GM06990 (cell line): ENCODE measurements around the gene DCAF7.

Experiments used
- DNase-seq: peaks from one replicate; pipeline ENCODE4 v3.0.0-alpha.2; 2011; ENCODE audit not compliant: insufficient read length; ENCODE audit errors: extremely low read depth
- H3K27me3 ChIP-seq: replicated peaks from 2 replicates; pipeline ENCODE4 v1.6.0; 2011; ENCODE audit warnings: low read length; ENCODE audit not compliant: control insufficient read depth, insufficient read depth
- H3K36me3 ChIP-seq: 2 replicates; pipeline ENCODE4 v1.5.1; 2011; ENCODE audit warnings: low read length; ENCODE audit not compliant: control insufficient read depth, insufficient read depth
- H3K4me3 ChIP-seq: replicated peaks from 2 replicates; pipeline ENCODE4 v1.5.1; 2011; ENCODE audit warnings: low read depth, mild to moderate bottlenecking, control low read depth, low read length
- CTCF ChIP-seq: IDR thresholded peaks from 2 replicates; pipeline ENCODE4 v1.5.1; 2011; ENCODE audit warnings: low read length, control low read depth, mild to moderate bottlenecking, inconsistent platforms; ENCODE audit not compliant: insufficient read depth, poor library complexity, severe bottlenecking

The DCAF7 gene

GRCh38 chr17:63564562-63564961, 14.3 kb downstream of the DCAF7 start:
- peaks cover 4% of the 10 kb centered on the region; the same call in 1 of the 2 replicates for H3K36me3 ChIP-seq
- no peaks in the 10 kb centered on the region for H3K27me3 ChIP-seq
- DNase-seq = no peak
- H3K4me3 ChIP-seq = no peak overlapping the region
- no peak for TF ChIP-seq CTCF

GRCh38 chr17:63567229-63567628, 17.0 kb downstream of the DCAF7 start:
- H3K4me3 ChIP-seq = no peak overlapping the region
- H3K27me3 ChIP-seq = no peaks in the 10 kb centered on the region
- no peak for DNase-seq
- TF ChIP-seq CTCF = no peak
- H3K36me3 ChIP-seq = peaks cover 4% of the 10 kb centered on the region; the same call in 1 of the 2 replicates

GRCh38 chr17:63568563-63568962, 18.3 kb downstream of the DCAF7 start:
- H3K27me3 ChIP-seq = no peaks in the 10 kb centered on the region
- DNase-seq = no peak
- TF ChIP-seq CTCF = no peak
- H3K36me3 ChIP-seq = peaks cover 4% of the 10 kb centered on the region; the same call in 1 of the 2 replicates
- H3K4me3 ChIP-seq = no peak overlapping the region

GRCh38 chr17:63571632-63572310, 21.5 kb downstream of the DCAF7 start:
- Histone ChIP-seq H3K36me3 (peaks cover 2% of the 10 kb centered on the region; the same call in 1 of the 2 replicates), H3K4me3 (no peak overlapping the region), H3K27me3 (no peaks in the 10 kb centered on the region)
- no peak for DNase-seq
- no peak for TF ChIP-seq CTCF

- peaks cover 4% of the 10 kb centered on the region for H3K36me3 ChIP-seq
Observed at GRCh38 chr17:63573634-63574033, 23.4 kb downstream of the DCAF7 start.

More at GRCh38 chr17:63573634-63574033, 23.4 kb downstream of the DCAF7 start:
- Histone ChIP-seq H3K27me3 (no peaks in the 10 kb centered on the region), H3K4me3 (no peak overlapping the region)
- no peak for DNase-seq
- TF ChIP-seq CTCF = no peak
